Ishikawa (cell line): ENCODE results near the gene CDH23.

Experiments used
- CREB1 ChIP-seq: IDR thresholded peaks from 2 replicates; pipeline ENCODE4 v1.6.1; 2012; ENCODE audit warnings: low read depth
- EGR1 ChIP-seq: IDR thresholded peaks from 2 replicates; pipeline ENCODE4 v1.6.1; 2012
- EP300 ChIP-seq: IDR thresholded peaks from 2 replicates; pipeline ENCODE4 v1.6.1; 2012; ENCODE audit warnings: borderline replicate concordance
- TCF12 ChIP-seq: IDR thresholded peaks from 2 replicates; pipeline ENCODE4 v1.6.1; 2012; ENCODE audit warnings: low read depth
- TEAD4 ChIP-seq: IDR thresholded peaks from 2 replicates; pipeline ENCODE4 v1.6.1; 2012
- YY1 ChIP-seq: IDR thresholded peaks from 2 replicates; pipeline ENCODE4 v1.6.1; 2012; ENCODE audit warnings: low read depth
- ZBTB7A ChIP-seq: IDR thresholded peaks from 2 replicates; pipeline ENCODE4 v1.6.1; 2012; ENCODE audit warnings: low read depth
- TF ChIP-seq, protein P1 (sequence below): IDR thresholded peaks from 2 replicates; pipeline ENCODE4 v1.6.1; 2012
- TF ChIP-seq, protein P2 (sequence below): IDR thresholded peaks from 2 replicates; pipeline ENCODE4 v1.6.1; 2012; ENCODE audit warnings: low read depth, mild to moderate bottlenecking

DNA sequence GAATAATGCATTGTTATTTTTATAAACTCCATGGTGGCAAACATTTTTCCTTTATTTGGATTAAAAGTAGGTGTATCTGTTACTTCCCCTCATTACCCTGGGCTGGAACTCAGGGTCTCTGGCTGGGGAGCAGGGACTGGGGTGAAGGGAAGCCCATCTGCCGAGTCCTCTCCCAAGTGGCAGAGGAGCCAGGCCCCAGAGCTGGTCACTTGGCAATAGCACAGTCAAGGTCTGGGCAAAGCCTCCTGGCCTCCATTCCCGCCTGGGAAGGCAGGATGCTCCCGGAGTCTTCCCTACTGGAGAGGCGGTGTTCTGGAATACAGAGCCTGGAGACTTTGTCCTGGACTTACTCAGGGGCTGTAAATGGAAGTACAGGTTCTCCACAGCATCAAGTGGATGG, 76.2 kb downstream of the CDH23 start:
- TF ChIP-seq CREB1 = no peak
- no peak for TF ChIP-seq EP300
- no peak for TF ChIP-seq TEAD4
- TF ChIP-seq YY1 = no peak
- TF ChIP-seq, protein P1, sequence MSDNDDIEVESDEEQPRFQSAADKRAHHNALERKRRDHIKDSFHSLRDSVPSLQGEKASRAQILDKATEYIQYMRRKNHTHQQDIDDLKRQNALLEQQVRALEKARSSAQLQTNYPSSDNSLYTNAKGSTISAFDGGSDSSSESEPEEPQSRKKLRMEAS = no peak
- TF ChIP-seq, protein P2, sequence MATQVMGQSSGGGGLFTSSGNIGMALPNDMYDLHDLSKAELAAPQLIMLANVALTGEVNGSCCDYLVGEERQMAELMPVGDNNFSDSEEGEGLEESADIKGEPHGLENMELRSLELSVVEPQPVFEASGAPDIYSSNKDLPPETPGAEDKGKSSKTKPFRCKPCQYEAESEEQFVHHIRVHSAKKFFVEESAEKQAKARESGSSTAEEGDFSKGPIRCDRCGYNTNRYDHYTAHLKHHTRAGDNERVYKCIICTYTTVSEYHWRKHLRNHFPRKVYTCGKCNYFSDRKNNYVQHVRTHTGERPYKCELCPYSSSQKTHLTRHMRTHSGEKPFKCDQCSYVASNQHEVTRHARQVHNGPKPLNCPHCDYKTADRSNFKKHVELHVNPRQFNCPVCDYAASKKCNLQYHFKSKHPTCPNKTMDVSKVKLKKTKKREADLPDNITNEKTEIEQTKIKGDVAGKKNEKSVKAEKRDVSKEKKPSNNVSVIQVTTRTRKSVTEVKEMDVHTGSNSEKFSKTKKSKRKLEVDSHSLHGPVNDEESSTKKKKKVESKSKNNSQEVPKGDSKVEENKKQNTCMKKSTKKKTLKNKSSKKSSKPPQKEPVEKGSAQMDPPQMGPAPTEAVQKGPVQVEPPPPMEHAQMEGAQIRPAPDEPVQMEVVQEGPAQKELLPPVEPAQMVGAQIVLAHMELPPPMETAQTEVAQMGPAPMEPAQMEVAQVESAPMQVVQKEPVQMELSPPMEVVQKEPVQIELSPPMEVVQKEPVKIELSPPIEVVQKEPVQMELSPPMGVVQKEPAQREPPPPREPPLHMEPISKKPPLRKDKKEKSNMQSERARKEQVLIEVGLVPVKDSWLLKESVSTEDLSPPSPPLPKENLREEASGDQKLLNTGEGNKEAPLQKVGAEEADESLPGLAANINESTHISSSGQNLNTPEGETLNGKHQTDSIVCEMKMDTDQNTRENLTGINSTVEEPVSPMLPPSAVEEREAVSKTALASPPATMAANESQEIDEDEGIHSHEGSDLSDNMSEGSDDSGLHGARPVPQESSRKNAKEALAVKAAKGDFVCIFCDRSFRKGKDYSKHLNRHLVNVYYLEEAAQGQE = no peak
- TF ChIP-seq ZBTB7A = no peak
- TF ChIP-seq EGR1 = no peak
- TF ChIP-seq TCF12 = no peak
